H1 (cell line): ENCODE results near the gene SCN2B. TPM values are rescaled to one million over a fixed set of nuclear protein-coding genes. Genes with fewer than 3 reads are reported as not detected.

Source experiments
- ATF2 ChIP-seq: IDR thresholded peaks from 2 replicates; pipeline ENCODE4 v1.6.1; 2012; ENCODE audit warnings: low read length, inconsistent platforms
- BCL11A ChIP-seq, 2 experiments: IDR thresholded peaks; one replicate each; pipeline ENCODE4 v1.6.1; 2011; ENCODE audit warnings: low read depth in 2 of 2, low read length in 2 of 2, mild to moderate bottlenecking in 2 of 2
- BRCA1 ChIP-seq: IDR thresholded peaks from 2 replicates; pipeline ENCODE4 v1.6.1; 2012; ENCODE audit warnings: low read depth, low read length, improper control_type of control experiment
- CBX8 ChIP-seq: fragments of 300-800, 300-1000 bp; sonication (generic); IDR thresholded peaks from 2 replicates; pipeline ENCODE4 v1.7.1; 2016; ENCODE audit warnings: low read depth, low read length, borderline replicate concordance
- CHD2 ChIP-seq: IDR thresholded peaks from 2 replicates; pipeline ENCODE4 v1.6.1; 2012; ENCODE audit warnings: low read length, improper control_type of control experiment
- CTBP2 ChIP-seq: IDR thresholded peaks from 2 replicates; pipeline ENCODE4 v1.7.0; 2011; ENCODE audit warnings: borderline replicate concordance, mild to moderate bottlenecking, moderate library complexity, mixed read lengths, low read length; ENCODE audit not compliant: insufficient read depth, insufficient read length
- HDAC2 ChIP-seq, 2 experiments: fragments of 300-600 bp in 1 of 2; sonication (generic) in 1 of 2; IDR thresholded peaks; 2 replicates each; pipeline ENCODE4 v1.6.1; 2011 to 2012; ENCODE audit warnings: low read depth in 2 of 2, low read length in 2 of 2, mild to moderate bottlenecking in 2 of 2, moderate library complexity in 2 of 2, borderline replicate concordance in 1 of 2, inconsistent platforms in 1 of 2
- KDM4A ChIP-seq: IDR thresholded peaks from one replicate; pipeline ENCODE4 v1.7.1; 2012; ENCODE audit warnings: low read depth, mild to moderate bottlenecking, moderate library complexity, low read length, inconsistent platforms; ENCODE audit not compliant: severe bottlenecking
- MAFK ChIP-seq: IDR thresholded peaks from 2 replicates; pipeline ENCODE4 v1.6.1; 2012; ENCODE audit warnings: low read depth, mild to moderate bottlenecking, improper control_type of control experiment, low read length
- MAX ChIP-seq: IDR thresholded peaks from 2 replicates; pipeline ENCODE4 v1.6.1; 2012; ENCODE audit warnings: inconsistent platforms
- POLR2A ChIP-seq, 2 experiments: IDR thresholded peaks; 1 replicate in 1 of 2; 2 replicates in 1 of 2; pipeline ENCODE4 v1.6.1; 2011; ENCODE audit warnings: low read depth in 2 of 2, low read length in 2 of 2, mild to moderate bottlenecking in 2 of 2; ENCODE audit errors: control extremely low read depth in 1 of 2
- RAD21 ChIP-seq, 2 experiments: IDR thresholded peaks in 1 of 2; conservative IDR thresholded peaks in 1 of 2; 2 replicates each; pipeline ENCODE4 v1.6.1; 2011; ENCODE audit warnings: low read depth in 2 of 2, low read length in 2 of 2, improper control_type of control experiment in 1 of 2, inconsistent platforms in 1 of 2, mild to moderate bottlenecking in 1 of 2, moderate library complexity in 1 of 2
- RBBP5 ChIP-seq: IDR thresholded peaks from 2 replicates; pipeline ENCODE4 v1.7.1; 2012; ENCODE audit warnings: low read depth, mild to moderate bottlenecking, inconsistent platforms, low read length, moderate library complexity, borderline replicate concordance
- RXRA ChIP-seq: IDR thresholded peaks from 2 replicates; pipeline ENCODE4 v1.6.1; 2011; ENCODE audit warnings: low read depth, mild to moderate bottlenecking, low read length, moderate library complexity; ENCODE audit not compliant: insufficient read depth
- SIN3A ChIP-seq, 2 experiments: IDR thresholded peaks in 1 of 2; conservative IDR thresholded peaks in 1 of 2; 2 replicates each; pipeline ENCODE4 v1.6.1; 2011 to 2012; ENCODE audit warnings: low read length in 2 of 2, improper control_type of control experiment in 1 of 2, low read depth in 1 of 2, mild to moderate bottlenecking in 1 of 2
- SIRT6 ChIP-seq: IDR thresholded peaks from one replicate; pipeline ENCODE4 v1.7.1; 2012; ENCODE audit warnings: low read length, inconsistent platforms
- SP1 ChIP-seq: IDR thresholded peaks from 2 replicates; pipeline ENCODE4 v1.6.1; 2011; ENCODE audit warnings: low read depth, low read length
- TBP ChIP-seq: IDR thresholded peaks from 2 replicates; pipeline ENCODE4 v1.6.1; 2011; ENCODE audit warnings: low read depth, low read length, improper control_type of control experiment
- ZNF274 ChIP-seq: IDR thresholded peaks from 2 replicates; pipeline ENCODE4 v1.7.0; 2012; ENCODE audit warnings: low read length, borderline replicate concordance; ENCODE audit errors: extremely low read depth
- polyA plus RNA-seq, 7 experiments: library from polyadenylated mRNA; depleted of rRNA in 3 of 7; stranded (reverse) in 5 of 7; unstranded in 2 of 7; fragments of >200 nt in 5 of 7; fragments of 200-250 nt in 2 of 7; gene quantifications; 1 replicate in 5 of 7; 2 replicates in 1 of 7; 4 replicates in 1 of 7; pipeline versions ENCODE4 v1.2.1 to v1.2.3, GENCODE V29; 2011 to 2013; ENCODE audit warnings: missing spikeins in 2 of 7, mixed read lengths in 2 of 7
- total RNA-seq: library from RNA; stranded (reverse); fragmentation: NEBNext Ultra II Directional; extraction: Animal tissue kit (Norgen Biotek cat#: 25700); gene quantifications from 2 replicates; pipeline ENCODE4 v1.2.1, GENCODE V29; 2021
- TF ChIP-seq, protein P1 (sequence below): IDR thresholded peaks from 2 replicates; pipeline ENCODE4 v1.6.1; 2011; ENCODE audit warnings: low read depth, mild to moderate bottlenecking, low read length; ENCODE audit not compliant: insufficient read depth

The SCN2B gene
- total and polyA plus RNA-seq, 2 of the 8 experiments (the other 6 are each of a cell fraction or from before 2014, with no cell fraction given), result 0.14 to 0.24 TPM

DNA sequence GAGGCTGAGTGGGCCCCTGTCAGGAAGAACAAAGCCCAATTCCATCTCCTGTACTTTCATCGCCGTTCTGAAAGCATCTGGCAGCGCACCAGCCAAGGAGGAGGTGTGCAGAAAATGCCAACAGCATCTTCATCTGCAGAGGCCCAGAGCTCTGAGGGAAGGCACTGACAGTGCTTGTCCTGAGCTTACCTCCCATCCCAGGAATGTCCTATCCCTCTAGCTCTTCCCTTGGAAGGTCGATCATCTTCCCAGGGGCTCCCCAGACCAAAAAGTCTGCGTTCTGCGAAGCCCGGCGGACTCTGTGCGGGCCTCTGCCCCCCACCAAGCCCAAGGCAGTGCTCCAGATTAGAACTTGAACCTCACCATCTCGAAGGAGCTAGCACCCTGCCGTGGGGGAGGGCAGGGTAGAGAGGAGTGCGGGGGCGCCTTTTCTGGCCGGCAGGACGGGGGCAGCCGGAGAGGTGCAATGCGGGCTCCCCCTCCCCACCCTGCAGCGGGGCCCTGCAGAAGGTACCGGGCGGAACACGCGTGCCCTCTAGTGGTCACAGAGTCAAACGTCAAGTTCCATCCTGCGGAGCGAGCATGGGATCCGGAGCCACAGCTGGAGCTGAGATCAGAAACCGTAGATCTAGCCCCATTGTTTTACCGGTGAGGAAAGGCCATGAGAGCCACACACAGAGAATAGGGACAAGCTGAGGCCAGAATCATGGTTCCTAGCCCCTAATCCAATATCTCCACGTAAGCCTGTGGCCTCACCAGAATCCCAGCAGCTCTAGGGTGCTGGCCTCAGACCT lies 5.0 kb downstream of the SCN2B start (continued):
- TF ChIP-seq RBBP5 (peak; percentile 80; the same call in 1 of the 2 replicates), BCL11A (IDR thresholded peaks at IDR 0.05; ENCODE audit: low read depth in 2 of 2, low read length in 2 of 2) (no peak), SIN3A (conservative IDR thresholded peaks at IDR 0.05 in 1 of 2, IDR thresholded peaks at IDR 0.05 in 1 of 2; ENCODE audit: low read depth in 1 of 2, low read length in 2 of 2) (peak in 1 of 2 experiments; percentile 71; a peak in 1 of 4 replicates), HDAC2 (IDR thresholded peaks at IDR 0.05; ENCODE audit: borderline replicate concordance in 1 of 2, low read depth in 2 of 2, low read length in 2 of 2) (0 out of 4 replicates have a peak, but pooled peaks of 1 of the 2 experiments have one; percentile 29), CHD2 (no peak), RXRA (peak; percentile 48; the same call in 1 of the 2 replicates), RAD21 (IDR thresholded peaks at IDR 0.05 in 1 of 2, conservative IDR thresholded peaks at IDR 0.05 in 1 of 2; ENCODE audit: low read depth in 2 of 2, low read length in 2 of 2) (peak; percentile 94 to 96), POLR2A (IDR thresholded peaks at IDR 0.05; ENCODE audit: control extremely low read depth in 1 of 2, low read depth in 2 of 2, low read length in 2 of 2) (no peak), SP1 (peak; percentile 29; the same call in 1 of the 2 replicates), TBP (no peak), ZNF274 (no peak), CTBP2 (peak; percentile 96), MAX (peak; percentile 47; the same call in 1 of the 2 replicates), ATF2 (no peak), SIRT6 (no peak), MAFK (no peak), BRCA1 (no peak), CBX8 (no peak), KDM4A (peak; percentile 88)
- TF ChIP-seq, protein P1, sequence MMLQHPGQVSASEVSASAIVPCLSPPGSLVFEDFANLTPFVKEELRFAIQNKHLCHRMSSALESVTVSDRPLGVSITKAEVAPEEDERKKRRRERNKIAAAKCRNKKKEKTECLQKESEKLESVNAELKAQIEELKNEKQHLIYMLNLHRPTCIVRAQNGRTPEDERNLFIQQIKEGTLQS, result no peak
